ENCODE data around the gene UPB1.
"Not testable (repeated sequence)": the region's sequence is repeated elsewhere in the genome, so short reads cannot be mapped to it uniquely, and the experiment has no call there.

Gene UPB1

DNA sequence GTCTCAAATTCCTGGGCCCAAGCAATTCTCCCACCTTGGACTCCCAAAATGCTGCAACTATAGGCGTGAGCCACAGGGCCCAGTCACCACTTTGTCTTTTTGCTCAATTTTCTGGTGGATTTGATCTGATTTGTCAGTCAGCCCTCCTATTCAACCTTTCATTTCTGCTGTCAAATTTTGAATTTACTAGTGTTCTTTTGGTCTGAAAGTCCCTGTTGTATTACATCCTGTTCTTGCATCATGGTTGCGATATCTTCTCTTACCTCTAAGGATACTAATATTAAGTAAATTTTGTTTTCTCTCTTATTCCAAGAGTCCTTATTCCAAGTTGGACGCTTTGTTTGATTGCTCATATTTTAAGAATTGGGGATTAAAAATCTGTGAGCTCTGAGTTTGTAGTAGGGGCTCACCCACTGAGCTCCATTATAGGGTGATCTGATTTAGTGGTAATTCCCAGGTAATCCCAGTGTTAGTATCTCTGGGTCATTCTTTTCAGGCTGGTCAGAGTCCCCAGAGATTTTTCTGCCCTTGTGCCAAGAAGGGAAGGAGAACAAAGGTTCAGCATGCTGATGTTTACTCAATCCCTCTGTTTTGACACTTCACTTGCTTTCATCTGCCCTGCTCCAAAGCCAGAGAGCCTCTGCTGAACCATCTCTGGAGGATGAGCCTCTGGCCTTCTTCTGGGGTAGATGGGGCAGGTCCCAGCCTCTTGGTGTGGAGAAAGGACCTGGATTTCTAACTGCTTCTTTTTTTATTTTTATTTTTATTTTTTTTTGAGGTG, 10.0 kb downstream of the UPB1 start:
- DNase-seq = no peak

DNA sequence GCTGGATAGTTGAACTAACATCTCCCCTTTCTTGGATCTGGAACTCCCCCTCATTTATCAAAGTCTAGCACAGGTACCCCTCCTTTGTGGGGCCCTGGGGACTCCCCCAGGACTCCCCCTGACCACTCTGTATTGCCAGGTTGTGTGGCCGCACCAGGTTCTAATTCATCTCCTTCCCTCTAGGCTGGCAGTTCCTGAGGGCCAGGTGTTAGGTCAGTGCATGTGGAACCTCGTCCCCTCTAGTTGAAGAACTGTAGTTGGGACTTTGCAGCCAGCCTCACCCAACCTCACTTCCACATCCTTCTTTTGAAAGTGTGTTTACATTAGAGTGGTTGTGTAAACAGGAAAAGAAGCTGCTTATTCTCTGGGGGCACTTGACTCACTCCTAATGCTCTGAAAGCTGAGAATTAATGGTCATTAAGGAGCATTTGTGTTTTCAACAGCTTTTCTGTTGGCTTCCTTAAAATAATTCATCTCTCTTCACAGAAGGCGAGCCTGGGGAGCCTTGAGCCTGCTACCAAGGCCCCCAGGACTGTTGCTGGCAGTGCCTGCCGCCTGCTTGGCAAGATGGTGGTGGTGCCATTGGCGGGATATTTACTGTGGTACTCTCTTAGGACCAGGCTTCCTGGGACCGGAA, 11.8 kb downstream of the UPB1 start:
- no peak for DNase-seq

DNA sequence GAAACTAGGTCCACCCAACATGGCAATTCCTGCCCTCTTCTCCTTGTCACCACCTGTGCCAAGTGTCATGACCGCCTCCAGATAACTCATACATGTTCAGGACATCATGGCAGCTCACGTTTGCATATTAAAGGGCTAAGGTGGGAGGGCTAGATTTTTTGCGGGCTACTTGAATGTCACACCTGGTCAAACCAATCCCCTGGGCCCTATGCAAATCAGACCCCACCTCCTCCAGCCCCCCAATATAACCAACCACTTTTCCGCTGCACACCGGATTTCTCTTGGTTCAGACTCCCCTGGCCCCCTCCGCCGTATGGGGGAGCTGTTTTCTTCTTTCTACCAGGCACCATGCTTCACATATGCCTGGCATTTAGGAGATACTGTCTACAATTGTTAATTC, 12.6 kb downstream of the UPB1 start:
- DNase-seq = no peak

DNA sequence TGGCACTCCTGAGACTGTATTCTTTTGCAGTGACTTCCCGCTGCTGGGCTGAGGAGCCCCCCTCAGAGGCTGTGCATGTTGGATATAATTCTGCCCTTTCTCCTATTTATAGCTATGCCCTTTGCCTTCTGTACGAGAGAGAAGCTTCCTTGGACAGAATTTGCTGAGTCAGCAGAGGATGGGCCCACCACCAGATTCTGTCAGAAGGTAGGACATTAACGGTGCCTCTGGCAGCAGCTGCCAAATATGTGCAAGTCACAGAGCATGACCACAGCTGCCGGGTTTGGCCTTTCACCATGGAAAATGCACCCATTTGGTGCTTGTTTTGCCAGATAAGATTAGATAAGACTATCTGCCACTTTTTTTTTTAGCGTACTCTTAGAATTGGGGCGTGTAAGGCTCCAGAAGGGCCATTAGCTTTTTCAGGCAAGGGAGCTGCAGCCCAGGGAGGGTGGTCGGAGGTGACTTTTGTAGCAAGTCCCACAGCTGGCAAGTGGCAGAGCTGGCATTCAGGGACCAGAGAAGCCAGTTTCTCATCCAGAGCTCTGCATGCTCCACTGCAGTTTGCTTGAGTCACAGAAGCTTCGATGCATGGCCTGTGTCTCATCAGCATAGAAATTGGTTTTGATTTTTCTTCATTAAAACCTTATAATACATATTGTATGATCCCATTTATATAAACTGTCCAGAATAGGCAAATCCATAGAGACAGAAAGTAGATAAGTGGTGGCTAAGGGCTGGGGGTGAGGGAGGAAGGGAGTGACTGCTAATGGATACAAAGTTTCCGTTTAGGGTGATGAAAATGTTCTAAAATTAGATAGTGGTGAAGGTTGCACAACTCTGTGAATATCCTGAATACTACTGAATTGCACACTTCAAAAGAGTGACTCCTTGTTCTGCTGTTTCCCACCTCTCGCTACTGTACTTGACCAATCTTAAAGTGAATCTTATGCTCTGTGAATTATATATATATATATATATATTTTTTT, 15.8 kb downstream of the UPB1 start:
- no peak for DNase-seq

DNA sequence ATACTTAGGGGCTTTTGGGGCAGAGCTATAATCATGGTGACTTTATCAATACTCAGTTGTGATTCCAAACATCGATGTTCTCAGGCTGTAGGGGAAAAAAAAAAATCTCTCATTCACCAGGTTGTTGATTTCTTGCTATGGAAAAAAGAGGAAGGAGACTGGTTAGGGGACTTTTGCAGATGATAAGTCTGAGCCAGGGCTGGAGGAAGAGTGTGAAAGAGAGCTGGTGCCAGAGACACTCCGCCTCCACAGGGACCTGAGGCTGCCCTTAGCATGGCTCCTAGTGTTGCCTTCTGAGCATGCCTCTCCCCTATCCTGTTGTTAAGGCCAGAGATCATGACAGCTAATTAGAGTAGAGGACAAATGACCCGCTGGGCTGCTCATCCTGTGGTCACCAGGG, 16.9 kb downstream of the UPB1 start:
- DNase-seq = no peak

DNA sequence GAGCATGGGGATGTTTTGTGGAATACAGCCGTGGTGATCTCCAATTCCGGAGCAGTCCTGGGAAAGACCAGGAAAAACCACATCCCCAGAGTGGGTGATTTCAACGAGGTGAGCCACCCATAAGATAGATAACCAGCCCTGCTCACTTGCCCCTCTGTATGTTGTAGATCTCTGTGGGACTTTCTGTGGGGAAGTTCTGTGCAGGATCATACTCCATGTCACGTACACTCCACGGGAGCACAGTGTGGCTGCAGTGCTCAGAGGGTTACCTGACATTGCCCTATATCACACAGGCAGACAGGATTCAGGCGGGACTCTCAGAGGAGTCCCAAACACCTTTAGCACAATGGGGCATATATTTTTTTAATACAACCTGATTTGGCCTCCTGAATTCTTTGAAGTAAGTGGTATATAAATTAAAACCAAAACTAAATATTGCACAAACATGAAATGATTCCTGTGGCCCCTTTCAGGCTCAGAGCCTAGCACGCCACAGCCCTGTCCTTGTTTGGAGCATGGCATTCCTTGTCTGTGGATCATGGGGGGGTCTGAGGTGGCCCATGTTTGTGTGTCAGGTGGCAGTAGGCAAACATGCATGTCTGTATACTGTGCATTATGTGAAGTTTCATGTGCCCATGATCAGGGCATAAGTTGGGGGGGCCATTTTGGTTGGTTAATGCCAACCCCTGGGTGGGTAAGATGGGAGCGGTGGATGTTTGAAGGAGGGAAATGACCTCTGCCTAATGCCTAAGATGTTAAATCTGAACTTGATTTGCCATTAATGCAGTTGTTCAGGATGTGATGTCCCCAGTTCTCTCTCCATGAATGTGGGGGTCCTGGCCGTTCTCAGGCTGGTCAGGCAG, 18.5 kb downstream of the UPB1 start:
- DNase-seq = no peak

DNA sequence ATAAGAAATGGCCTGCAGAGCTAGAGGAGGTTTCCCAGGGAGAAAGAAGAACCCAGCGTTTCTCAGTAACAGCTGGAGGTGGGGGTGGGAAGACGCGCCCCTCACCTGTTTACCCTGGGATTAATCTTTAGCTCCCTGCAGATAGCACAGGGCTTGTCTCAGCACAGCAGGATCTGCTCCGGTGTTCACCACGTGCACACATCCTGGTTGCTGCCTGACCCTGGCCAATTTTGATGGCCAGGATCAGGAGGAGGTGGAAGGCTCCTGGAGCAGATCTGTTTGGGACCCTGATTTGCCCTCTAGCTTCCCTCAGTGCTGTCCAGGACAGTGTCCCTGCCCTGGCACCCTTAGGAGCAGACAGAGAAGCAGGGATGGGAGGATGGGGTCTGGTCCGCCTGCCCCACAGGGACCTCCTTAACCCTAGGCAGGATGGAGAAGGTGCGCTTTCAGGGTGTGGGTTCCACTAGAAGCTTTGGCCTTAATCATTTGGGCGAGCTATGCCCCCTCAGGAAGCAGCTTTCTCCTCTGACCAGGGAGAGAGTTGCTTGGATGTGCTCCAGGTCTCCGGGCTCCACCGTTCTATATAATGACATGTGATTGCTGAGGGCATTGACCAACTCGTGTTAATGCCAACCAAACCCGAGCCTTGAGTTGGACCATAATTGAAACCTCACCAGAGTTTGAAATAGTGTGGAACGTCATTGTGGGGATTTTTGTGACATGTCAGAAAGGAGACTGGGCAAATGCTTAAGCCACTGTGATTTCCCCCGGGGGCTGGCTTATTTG, 19.3 kb downstream of the UPB1 start:
- no peak for DNase-seq

DNA sequence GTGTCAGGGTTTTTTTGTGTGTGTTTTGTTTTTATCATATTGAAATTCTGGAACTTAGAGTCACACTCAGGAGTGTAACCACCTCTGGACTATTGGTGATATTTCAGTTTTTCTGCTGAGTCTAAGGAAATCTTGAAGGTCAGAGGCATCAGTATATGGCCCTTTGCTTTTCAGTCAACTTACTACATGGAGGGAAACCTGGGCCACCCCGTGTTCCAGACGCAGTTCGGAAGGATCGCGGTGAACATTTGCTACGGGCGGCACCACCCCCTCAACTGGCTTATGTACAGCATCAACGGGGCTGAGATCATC, 19.9 kb downstream of the UPB1 start:
- no peak for DNase-seq

DNA sequence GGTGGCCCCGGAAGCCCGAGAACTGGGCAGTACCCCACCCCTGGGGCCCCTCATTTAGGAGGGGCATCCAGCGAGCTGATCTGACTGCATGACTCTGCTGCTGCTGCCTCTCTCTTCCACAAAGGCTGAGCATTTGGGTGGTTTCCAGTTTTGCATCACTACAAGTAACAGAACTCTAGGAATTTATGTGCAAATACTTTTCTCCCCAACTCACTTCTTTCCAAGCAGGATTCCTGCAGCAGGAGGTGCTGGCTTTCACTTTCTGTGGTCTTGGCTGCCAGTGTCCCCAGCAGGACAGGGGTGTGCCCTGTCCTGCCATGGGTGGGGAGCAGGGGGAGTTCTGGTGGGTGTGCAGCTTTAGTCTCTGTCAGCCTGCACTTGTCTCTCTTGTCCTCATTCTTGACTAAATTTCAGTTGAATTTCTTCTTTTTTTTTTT, 21.2 kb downstream of the UPB1 start:
- DNase-seq = no peak

DNA sequence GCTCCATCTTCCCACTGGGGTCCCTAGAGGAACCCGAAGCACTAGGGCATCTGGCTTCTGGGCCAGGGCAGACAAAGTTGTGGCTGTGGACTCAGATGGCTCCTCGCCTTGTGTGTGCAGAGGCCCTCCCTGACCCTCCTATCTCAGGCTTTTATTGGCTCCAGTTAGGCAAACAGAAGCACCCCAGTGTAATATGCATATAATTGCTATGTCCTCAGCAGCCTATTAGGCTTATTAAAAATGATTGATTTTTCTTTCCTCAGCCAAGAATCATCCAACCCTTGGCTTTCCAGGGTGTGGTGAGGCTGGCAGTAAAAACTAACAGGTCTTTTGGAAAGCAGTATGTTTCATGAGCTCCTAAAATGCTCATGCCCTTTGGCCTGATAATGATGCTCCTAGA, 22.3 kb downstream of the UPB1 start:
- DNase-seq = no peak

DNA sequence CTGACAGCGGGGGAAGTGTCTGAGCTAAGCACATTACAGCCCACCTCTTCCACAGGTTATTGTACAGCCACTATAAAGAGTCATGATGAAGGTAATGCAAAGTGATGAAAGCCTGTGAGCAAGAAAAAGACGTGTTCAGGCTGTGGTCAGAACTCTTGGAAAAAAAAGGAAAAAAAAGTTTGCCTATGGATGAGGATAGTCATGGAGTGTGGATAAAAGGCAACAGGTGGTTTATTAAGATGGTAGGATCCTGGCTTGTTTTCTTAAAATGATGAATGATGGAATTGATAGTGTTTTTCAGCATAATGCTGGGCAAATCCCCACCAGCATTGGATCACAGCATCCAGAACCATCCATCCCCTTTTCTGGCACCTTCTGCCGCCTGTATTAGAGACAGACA, 23.1 kb downstream of the UPB1 start:
- DNase-seq = no peak

DNA sequence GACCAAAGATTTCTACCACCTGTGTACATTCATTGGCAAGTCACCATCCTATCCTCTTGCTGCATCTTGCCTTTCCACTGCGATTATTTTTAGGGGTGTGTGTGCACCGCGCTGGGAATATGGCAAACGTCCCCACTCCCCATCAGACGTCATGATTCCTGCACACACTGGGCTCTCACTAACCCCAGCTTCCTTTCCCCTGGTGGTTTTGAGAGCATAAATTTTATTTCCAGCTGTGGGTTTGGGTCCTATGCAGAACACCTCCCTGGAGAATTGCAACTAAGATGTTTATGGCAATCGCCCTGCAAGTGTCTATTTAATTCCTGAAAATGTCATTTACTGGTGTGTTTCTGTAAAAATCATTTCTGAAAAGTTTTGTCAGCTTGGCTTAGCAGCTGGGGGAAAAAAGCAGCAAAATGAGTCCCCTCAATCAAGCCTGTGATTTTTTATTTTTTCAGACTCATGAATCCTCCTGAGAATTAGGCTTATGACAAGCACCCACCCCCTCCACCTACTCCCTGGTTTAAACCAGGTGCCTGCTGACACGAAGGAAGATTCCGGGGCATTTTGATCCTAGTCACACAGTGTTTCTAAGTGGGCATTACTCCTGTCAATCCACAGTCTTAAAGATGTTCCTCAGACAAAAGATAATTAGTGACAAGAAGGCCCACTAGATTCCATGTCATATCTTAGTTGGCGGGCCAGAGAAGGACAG, 23.8 kb downstream of the UPB1 start:
- no peak for DNase-seq

DNA sequence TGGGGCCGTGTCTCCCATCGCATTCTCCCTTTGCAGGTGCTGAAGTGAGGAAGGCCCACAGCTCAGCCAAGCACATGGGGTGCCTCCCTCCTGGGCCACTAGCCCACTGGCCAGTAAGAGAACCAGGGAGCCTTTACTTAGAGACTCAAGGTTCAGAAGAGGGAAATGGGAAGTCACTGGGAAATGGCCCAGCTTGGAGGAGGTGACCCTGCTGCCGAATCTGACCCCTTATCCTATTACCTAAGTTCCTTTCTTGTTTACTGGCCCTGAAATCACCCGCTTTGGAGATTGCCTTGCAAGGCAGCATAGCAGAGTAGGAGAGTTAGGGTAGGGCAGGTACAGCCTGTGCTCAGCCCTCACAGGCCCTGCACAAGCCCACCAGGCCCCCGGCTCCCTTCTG, 24.4 kb downstream of the UPB1 start:
- no peak for DNase-seq

DNA sequence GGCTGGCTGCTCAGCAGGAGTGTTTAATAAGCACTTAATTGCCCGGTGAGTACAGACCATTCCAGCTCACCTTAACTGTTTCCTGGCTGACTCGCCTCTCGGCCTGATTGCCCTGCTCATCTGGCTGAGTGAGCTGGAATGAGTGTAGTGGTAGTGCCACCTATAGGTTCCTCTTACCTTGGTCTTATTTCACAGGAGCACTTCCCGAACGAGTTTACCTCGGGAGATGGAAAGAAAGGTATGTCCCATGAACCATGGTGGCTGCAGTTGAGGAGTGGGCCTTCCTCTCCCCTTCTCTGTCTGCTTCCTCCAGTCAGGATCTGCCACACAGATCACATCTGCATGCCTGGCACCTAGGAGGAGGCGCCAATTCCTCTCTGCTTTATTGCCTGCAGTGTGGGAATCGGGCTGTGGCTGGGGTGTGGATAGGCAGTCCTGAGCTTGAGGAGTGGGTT, 26.7 kb downstream of the UPB1 start:
- peak; percentile 57 for DNase-seq

DNA sequence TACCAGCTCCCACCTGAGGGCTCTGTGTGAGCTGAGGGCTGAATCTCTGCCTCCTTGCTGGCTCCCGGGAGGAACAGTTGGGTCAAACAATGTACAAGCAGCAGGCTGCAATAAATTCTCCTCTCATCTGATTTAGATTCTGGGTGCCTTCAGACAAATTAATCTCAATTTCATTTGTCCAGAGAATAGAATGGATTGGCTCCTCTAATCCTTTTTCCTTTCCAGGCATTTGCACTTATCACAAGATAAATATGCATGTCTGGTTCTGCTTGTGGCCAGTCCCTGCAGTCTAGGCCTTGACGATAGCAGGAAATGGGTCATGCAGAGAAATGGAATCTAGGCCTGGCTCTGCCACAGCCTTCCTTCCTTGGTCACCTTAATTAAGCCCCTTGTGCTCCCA, 28.7 kb downstream of the UPB1 start:
- DNase-seq = no peak

DNA sequence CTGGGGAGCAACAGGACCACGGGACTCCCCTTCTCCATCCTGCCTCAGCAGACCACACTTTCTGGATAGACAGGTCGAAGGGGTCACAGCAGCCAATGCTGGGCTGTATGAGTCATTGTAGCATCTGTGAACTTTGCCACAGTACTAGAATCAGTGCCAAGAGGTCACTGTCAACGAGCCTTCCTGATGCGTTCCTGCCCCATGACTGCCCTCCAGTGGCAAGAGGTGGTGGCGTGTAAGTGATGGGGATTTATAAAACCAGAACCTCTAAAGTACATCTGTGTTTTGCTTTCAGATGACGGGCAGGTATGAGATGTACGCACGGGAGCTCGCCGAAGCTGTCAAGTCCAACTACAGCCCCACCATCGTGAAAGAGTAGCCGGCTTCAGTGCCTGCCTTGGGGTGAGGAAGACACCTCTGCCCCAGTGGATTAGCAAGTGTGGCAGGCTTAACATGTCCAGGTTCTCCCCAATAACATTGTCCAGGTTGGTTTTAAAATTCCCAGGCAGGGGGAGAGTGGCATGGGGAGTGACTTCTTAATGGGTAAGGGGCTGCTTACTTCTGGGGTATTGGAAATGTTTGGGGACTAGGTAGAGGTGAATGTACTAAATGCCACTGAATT, 30.4 kb downstream of the UPB1 start:
- peak; percentile 90 for DNase-seq

DNA sequence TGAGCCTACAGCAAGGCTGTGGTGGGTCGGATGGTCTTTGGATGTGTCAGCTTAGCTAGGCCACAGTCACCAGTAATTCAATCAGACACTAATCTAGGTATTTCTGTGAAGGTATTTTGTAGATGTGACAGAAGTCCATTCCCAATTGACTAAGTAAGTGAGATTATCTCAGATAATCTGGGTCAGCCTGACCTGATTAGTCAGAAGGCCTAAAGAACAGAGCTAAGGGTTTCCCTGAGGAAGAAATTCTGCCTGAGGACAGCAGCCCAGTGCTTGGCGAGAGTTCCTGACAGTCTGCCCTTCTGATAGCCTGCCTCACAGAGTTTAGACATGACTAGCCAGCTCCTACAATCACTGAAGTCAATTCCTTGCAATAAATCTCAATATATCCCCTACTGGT, 31.1 kb downstream of the UPB1 start:
- no peak for DNase-seq

DNA sequence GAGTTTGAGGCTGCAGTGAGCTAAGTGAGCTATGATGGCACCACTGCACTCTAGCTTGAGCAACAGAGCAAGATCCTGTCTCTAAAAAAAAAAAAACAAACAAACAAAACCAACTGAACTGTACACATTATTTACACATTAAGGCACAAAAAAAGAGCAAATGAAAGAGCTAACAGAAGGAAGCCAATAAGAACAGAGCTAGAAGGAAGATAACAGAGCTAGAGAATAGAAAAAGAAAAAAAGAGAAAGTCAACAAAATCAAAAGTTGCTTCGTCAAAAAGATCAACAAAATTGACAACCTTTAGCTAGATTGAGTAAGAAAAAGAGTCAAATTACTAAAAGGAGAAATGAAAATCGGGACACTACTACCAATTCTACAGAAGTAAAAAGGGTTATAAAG, 34.8 kb downstream of the UPB1 start:
- DNase-seq = no peak

DNA sequence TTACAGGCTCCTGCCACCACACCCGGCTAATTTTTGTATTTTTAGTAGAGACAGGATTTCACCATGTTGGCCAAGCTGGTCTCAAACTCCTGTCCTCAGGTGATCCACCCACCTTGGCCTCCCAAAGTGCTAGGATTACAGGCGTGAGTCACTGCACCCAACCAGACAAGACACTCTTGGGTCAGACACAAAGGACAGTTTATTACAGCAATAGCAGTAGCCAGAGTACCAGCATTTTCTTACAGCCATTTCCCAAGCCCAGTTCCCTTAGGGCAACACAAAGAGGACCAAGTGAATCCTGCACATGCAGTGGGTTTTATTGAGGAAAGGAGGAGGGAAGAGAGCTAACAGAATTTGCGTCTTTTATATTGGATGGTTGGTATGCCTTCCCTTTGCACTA, 35.8 kb downstream of the UPB1 start:
- DNase-seq = not testable (repeated sequence)

DNA sequence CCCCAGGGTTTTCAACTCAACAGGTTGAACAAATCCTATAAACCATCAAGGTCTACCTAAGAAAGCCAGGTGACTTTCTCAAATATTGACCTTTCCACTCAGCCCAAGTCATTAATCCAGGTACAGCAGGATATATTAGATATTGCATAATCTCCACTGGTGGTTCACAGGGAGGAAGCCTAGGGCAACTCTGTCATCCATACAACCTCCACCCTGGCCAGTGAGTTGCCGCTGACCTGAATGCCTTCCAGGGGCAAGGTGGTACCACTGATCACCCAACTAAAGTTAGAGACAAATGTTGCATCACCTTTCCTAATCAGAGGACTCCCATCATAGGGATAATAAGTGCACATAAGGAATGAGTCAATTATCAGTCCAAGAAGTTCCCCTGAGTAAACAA, 36.9 kb downstream of the UPB1 start:
- DNase-seq = no peak

DNA sequence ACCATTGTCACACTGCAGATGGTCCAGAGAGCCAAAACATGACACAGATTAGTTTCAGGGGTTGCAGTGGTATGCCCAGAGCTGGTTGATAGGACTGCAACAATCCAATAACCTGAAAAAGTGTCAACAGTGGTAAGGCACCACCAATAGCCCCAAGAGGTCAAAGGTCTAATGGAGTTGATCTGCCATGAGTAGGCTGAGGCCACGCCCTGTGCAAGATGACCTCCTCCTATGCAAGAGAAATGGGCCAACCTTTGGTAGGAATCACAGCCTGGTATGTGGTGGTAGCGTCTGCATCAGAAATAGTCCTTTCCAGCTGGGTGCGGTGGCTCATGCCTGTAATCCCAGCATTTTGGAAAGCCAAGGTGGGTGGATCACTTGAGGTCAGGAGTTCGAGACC, 40.2 kb downstream of the UPB1 start:
- DNase-seq = no peak
